ENCODE measurements around the gene KLKB1. TPM values are rescaled to one million over a fixed set of nuclear protein-coding genes. Genes with fewer than 3 reads are reported as not detected.
"Not testable (repeated sequence)": the region's sequence is repeated elsewhere in the genome, so short reads cannot be mapped to it uniquely, and the experiment has no call there.

The KLKB1 gene
- polyA plus RNA-seq, 1 of the 3 experiments (the other 2 are of a cell fraction) = 0.12 TPM

DNA sequence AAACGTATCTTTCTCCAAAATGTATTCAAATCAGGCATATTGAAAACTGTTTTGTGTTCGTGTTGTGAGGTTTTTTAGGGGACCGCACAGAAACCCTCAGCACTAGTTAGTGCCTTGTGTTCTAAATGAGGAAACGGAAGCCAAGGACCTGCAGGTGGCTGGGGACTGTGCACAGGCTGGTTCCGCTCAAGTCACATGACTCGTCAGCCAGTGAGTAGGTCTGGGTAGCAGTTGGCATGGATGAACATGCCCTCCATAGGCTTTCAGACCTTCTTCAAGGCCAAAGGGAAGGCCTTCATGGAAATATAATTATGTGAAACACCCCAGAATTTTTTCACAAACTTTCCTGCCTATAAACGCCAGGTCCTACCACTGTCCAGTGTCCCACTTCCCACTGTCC lies 37.4 kb downstream of the KLKB1 start:
- Histone ChIP-seq H3K36me3 (replicated peaks in 1 of 2; ENCODE audit: control insufficient read depth in 1 of 2, insufficient read depth in 2 of 2, low read length in 1 of 2) (no peaks in the 10 kb centered on the region), H3K27me3 (ENCODE audit: insufficient read depth) (no peaks in the 10 kb centered on the region), H4K20me1 (ENCODE audit: insufficient read depth) (no peaks in the 10 kb centered on the region), H3K79me2 (ENCODE audit: insufficient read depth) (no peaks in the 10 kb centered on the region), H3K27ac (ENCODE audit: low read depth in 2 of 2, low read length in 1 of 2) (no peak overlapping the region), H3K4me1 (ENCODE audit: control insufficient read depth in 1 of 2, insufficient read depth in 2 of 2, low read depth in 1 of 2, low read length in 1 of 2) (no peaks in the 10 kb centered on the region), H2AFZ (ENCODE audit: low read depth) (no peak overlapping the region), H3K4me2 (no peak overlapping the region), H3K9me3 (no peaks in the 10 kb centered on the region), H3F3A (replicated peaks; ENCODE audit: insufficient read depth) (no peaks in the 10 kb centered on the region), H3K4me3 (ENCODE audit: low read depth in 2 of 2, low read length in 1 of 2) (no peak overlapping the region), H3K9ac (no peak overlapping the region), H3K9me2 (no peaks in the 10 kb centered on the region)
- WGBS (ENCODE audit: low lambda C conversion rate) = 49% methylated on average over 7 of the region's 7 CpGs
- DNase-seq = no peak
- POLR2A ChIA-PET = no interaction called here
- CTCF ChIA-PET = no interaction called here
- TF ChIP-seq MEF2A (IDR thresholded peaks at IDR 0.05; ENCODE audit: borderline replicate concordance, low read depth) (no peak), RAD21 (IDR thresholded peaks at IDR 0.05; ENCODE audit: low read length) (no peak), SIN3A (IDR thresholded peaks at IDR 0.05; ENCODE audit: borderline replicate concordance, low read depth, low read length) (no peak), EZH2phosphoT487 (IDR thresholded peaks at IDR 0.05; ENCODE audit: borderline replicate concordance, low read depth) (no peak), GABPA (IDR thresholded peaks at IDR 0.05; ENCODE audit: low read depth) (no peak), GATA2 (CRISPR knock-in tag; IDR thresholded peaks at IDR 0.05) (no peak), RXRA (IDR thresholded peaks at IDR 0.05; ENCODE audit: borderline replicate concordance, low read depth) (no peak), FOSL2 (IDR thresholded peaks at IDR 0.05; ENCODE audit: borderline replicate concordance, low read depth) (no peak), POLR2AphosphoS5 (IDR thresholded peaks at IDR 0.05; ENCODE audit: low read depth, low read length) (no peak), FOXJ3 (CRISPR knock-in tag; IDR thresholded peaks at IDR 0.05) (no peak), TCF12 (IDR thresholded peaks at IDR 0.05) (no peak)
- TF ChIP-seq, protein P1, sequence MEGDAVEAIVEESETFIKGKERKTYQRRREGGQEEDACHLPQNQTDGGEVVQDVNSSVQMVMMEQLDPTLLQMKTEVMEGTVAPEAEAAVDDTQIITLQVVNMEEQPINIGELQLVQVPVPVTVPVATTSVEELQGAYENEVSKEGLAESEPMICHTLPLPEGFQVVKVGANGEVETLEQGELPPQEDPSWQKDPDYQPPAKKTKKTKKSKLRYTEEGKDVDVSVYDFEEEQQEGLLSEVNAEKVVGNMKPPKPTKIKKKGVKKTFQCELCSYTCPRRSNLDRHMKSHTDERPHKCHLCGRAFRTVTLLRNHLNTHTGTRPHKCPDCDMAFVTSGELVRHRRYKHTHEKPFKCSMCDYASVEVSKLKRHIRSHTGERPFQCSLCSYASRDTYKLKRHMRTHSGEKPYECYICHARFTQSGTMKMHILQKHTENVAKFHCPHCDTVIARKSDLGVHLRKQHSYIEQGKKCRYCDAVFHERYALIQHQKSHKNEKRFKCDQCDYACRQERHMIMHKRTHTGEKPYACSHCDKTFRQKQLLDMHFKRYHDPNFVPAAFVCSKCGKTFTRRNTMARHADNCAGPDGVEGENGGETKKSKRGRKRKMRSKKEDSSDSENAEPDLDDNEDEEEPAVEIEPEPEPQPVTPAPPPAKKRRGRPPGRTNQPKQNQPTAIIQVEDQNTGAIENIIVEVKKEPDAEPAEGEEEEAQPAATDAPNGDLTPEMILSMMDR (IDR thresholded peaks at IDR 0.05) = no peak
- TF ChIP-seq, protein P2, sequence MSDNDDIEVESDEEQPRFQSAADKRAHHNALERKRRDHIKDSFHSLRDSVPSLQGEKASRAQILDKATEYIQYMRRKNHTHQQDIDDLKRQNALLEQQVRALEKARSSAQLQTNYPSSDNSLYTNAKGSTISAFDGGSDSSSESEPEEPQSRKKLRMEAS (IDR thresholded peaks at IDR 0.05; ENCODE audit: low read depth) = no peak
- TF ChIP-seq, protein P3, sequence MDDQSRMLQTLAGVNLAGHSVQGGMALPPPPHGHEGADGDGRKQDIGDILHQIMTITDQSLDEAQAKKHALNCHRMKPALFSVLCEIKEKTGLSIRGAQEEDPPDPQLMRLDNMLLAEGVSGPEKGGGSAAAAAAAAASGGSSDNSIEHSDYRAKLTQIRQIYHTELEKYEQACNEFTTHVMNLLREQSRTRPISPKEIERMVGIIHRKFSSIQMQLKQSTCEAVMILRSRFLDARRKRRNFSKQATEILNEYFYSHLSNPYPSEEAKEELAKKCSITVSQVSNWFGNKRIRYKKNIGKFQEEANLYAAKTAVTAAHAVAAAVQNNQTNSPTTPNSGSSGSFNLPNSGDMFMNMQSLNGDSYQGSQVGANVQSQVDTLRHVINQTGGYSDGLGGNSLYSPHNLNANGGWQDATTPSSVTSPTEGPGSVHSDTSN (IDR thresholded peaks at IDR 0.05) = no peak
- TF ChIP-seq, protein P4, sequence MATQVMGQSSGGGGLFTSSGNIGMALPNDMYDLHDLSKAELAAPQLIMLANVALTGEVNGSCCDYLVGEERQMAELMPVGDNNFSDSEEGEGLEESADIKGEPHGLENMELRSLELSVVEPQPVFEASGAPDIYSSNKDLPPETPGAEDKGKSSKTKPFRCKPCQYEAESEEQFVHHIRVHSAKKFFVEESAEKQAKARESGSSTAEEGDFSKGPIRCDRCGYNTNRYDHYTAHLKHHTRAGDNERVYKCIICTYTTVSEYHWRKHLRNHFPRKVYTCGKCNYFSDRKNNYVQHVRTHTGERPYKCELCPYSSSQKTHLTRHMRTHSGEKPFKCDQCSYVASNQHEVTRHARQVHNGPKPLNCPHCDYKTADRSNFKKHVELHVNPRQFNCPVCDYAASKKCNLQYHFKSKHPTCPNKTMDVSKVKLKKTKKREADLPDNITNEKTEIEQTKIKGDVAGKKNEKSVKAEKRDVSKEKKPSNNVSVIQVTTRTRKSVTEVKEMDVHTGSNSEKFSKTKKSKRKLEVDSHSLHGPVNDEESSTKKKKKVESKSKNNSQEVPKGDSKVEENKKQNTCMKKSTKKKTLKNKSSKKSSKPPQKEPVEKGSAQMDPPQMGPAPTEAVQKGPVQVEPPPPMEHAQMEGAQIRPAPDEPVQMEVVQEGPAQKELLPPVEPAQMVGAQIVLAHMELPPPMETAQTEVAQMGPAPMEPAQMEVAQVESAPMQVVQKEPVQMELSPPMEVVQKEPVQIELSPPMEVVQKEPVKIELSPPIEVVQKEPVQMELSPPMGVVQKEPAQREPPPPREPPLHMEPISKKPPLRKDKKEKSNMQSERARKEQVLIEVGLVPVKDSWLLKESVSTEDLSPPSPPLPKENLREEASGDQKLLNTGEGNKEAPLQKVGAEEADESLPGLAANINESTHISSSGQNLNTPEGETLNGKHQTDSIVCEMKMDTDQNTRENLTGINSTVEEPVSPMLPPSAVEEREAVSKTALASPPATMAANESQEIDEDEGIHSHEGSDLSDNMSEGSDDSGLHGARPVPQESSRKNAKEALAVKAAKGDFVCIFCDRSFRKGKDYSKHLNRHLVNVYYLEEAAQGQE (IDR thresholded peaks at IDR 0.05; ENCODE audit: low read depth, low read length) = no peak

DNA sequence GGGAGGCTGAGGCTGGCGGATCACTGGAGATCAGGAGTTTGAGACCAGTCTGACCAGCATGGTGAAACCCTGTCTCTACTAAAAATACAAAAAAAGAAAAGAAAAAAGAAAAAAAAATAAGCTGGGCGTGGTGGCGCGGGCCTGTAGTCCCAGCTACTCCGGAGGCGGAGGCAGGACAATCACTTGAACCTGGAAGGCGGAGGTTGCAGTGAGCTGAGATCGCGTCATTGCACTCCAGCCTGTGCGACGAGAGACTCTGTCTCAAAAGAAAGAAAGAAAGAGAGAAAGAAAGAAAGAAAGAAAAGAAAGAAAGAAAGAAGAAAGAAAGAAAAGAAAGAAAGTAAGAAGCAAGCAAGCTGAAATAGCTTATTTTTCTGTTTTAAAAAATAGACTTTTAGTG lies 37.9 kb downstream of the KLKB1 start:
- H2AFZ ChIP-seq (ENCODE audit: low read depth); POLR2A ChIA-PET; H3K27me3 ChIP-seq (ENCODE audit: insufficient read depth); CTCF ChIA-PET; H3K4me1 ChIP-seq (ENCODE audit: control insufficient read depth in 1 of 2, insufficient read depth in 2 of 2, low read depth in 1 of 2, low read length in 1 of 2); H3K79me2 ChIP-seq (ENCODE audit: insufficient read depth); H4K20me1 ChIP-seq (ENCODE audit: insufficient read depth); H3K9me2 ChIP-seq; H3K4me2 ChIP-seq; H3K9ac ChIP-seq; H3K27ac ChIP-seq (ENCODE audit: low read depth in 2 of 2, low read length in 1 of 2); H3F3A ChIP-seq (replicated peaks; ENCODE audit: insufficient read depth); H3K36me3 ChIP-seq (replicated peaks in 1 of 2; ENCODE audit: control insufficient read depth in 1 of 2, insufficient read depth in 2 of 2, low read length in 1 of 2); DNase-seq; H3K9me3 ChIP-seq; H3K4me3 ChIP-seq (ENCODE audit: low read depth in 2 of 2, low read length in 1 of 2): not testable (repeated sequence)
- WGBS (ENCODE audit: low lambda C conversion rate) = 81% methylated on average over 11 of the region's 11 CpGs

Data from SK-N-SH (cell line).